PC-3 (cell line): ENCODE data around the gene CHSY3. TPM values are rescaled to one million over a fixed set of nuclear protein-coding genes. Genes with fewer than 3 reads are reported as not detected.

Source experiments
- ATAC-seq: fragments of 200-7000 bp; cut with Tn5 transposase; 2 replicates; pipeline ENCODE4 v1.9.1; 2020; ENCODE audit warnings: mild to moderate bottlenecking, moderate library complexity
- BruUV-seq: library from RNA; stranded (reverse); fragments of 400-500 nt; replicated peaks from 2 replicates; lab custom pipeline; 2021; lab: Mats Ljungman, UMichigan
- CTCF ChIA-PET: fragments of 300-600 bp; sonication (Branson Sonifier 250); formaldehyde crosslinking; loops from one replicate; lab custom pipeline; 2022; ENCODE audit warnings: antibody characterized with exemption; lab: Charles Lee
- POLR2A ChIA-PET: fragments of 300-600 bp; sonication (Branson Sonifier 250); formaldehyde crosslinking; loops from one replicate; lab custom pipeline; 2022; ENCODE audit warnings: antibody characterized with exemption; ENCODE audit not compliant: unreplicated experiment; lab: Charles Lee
- DNase-seq: peaks from one replicate; pipeline ENCODE4 v3.0.0-alpha.2; 2015
- H2AFZ ChIP-seq: fragments of 300-600 bp; sonication (generic); 2 replicates; pipeline ENCODE4 v1.6.0; 2016; ENCODE audit warnings: antibody characterized with exemption, low read length
- H3F3A ChIP-seq: fragments of 300-600 bp; sonication (generic); one replicate; pipeline ENCODE4 v1.6.0; 2017; ENCODE audit warnings: antibody characterized with exemption, low read length, control low read depth, mild to moderate bottlenecking; ENCODE audit not compliant: unreplicated experiment
- H3K27ac ChIP-seq: fragments of 300-600 bp; sonication (generic); 2 replicates; pipeline ENCODE4 v1.5.1; 2016; ENCODE audit warnings: mild to moderate bottlenecking, low read length
- H3K27me3 ChIP-seq: fragments of 300-600 bp; sonication (generic); 2 replicates; pipeline ENCODE4 v1.6.1; 2016; ENCODE audit warnings: low read length, mixed read lengths
- H3K36me3 ChIP-seq: fragments of 300-600 bp; sonication (generic); 2 replicates; pipeline ENCODE4 v1.6.1; 2016; ENCODE audit warnings: low read depth, mixed run types, low read length, mixed read lengths
- H3K4me1 ChIP-seq: fragments of 300-600 bp; sonication (generic); 2 replicates; pipeline ENCODE4 v1.5.1; 2016; ENCODE audit warnings: low read length; ENCODE audit not compliant: insufficient read depth
- H3K4me2 ChIP-seq: fragments of 300-600 bp; sonication (generic); 2 replicates; pipeline ENCODE4 v1.6.0; 2016; ENCODE audit warnings: low read length
- H3K4me3 ChIP-seq: fragments of 300-600 bp; sonication (generic); 2 replicates; pipeline ENCODE4 v1.5.1; 2016; ENCODE audit warnings: mild to moderate bottlenecking, low read length, mixed read lengths
- H3K79me2 ChIP-seq: fragments of 300-600 bp; sonication (generic); 2 replicates; pipeline ENCODE4 v1.6.1; 2017; ENCODE audit warnings: low read length, mixed read lengths
- H3K9ac ChIP-seq: fragments of 300-600 bp; sonication (generic); 2 replicates; pipeline ENCODE4 v1.6.0; 2016; ENCODE audit warnings: mild to moderate bottlenecking, low read length
- H3K9me2 ChIP-seq: fragments of 300-600 bp; sonication (generic); replicated peaks from 2 replicates; pipeline ENCODE4 v1.6.1; 2016; ENCODE audit warnings: mixed run types, low read length, mixed read lengths
- H3K9me3 ChIP-seq: fragments of 300-600 bp; sonication (generic); 2 replicates; pipeline ENCODE4 v1.6.1; 2016; ENCODE audit warnings: low read length, mixed read lengths
- H4K20me1 ChIP-seq: fragments of 300-600 bp; sonication (generic); 2 replicates; pipeline ENCODE4 v1.6.1; 2016; ENCODE audit warnings: low read length, mixed read lengths
- EZH2 ChIP-seq: fragments of 300-600 bp; sonication (generic); IDR thresholded peaks from one replicate; pipeline ENCODE4 v1.6.1; 2017; ENCODE audit warnings: antibody characterized with exemption, mild to moderate bottlenecking, low read length; ENCODE audit not compliant: unreplicated experiment
- EZH2phosphoT487 ChIP-seq: fragments of 300-600 bp; sonication (generic); IDR thresholded peaks from 2 replicates; pipeline ENCODE4 v1.6.1; 2018; ENCODE audit warnings: mild to moderate bottlenecking, antibody characterized with exemption, low read length, borderline replicate concordance
- intact Hi-C: fragments of 100-400 bp; cut with micrococcal nuclease; formaldehyde crosslinking; loops from 2 replicates; pipeline ENCODE4 v1.9.0; 2023
- total RNA-seq: library from RNA; depleted of rRNA; stranded (reverse); fragments of >200 nt; gene quantifications from 2 replicates; pipeline ENCODE4 v1.2.3, GENCODE V29; 2014
- TF ChIP-seq, protein P1 (sequence below): fragments of 300-600 bp; sonication (generic); conservative IDR thresholded peaks from 2 replicates; pipeline ENCODE4 v1.5.1; 2017; ENCODE audit warnings: antibody characterized with exemption, low read depth, mild to moderate bottlenecking, low read length

Gene CHSY3
- total RNA-seq, 1 experiment from 2014 or later: 1.7 TPM

DNA sequence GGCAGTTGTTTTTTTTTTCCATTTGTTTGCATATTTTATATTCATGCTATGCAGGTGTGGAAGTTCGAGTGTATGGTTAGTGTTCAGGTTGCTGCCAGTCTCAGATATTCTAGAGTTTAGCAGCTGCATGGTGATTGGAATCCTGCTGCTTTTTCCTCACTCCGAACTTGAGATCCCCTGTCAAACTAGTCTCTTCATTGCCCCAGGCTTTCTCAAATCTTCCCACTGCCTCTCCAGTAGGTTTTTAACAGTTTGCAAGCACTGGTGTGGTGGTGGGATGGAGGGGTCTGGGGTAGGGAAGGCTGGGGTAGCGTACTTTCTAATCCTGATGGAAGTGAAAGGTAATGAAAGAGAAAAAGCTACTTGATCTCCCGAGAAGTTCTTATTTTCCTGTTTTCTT lies 112.9 kb downstream of the CHSY3 start:
- no peak overlapping the region for H3K4me2 ChIP-seq
- H3K36me3 ChIP-seq: no peaks in the 10 kb centered on the region
- DNase-seq: no peak
- no peak overlapping the region for H3K27ac ChIP-seq
- no peak overlapping the region for H2AFZ ChIP-seq
- no peaks in the 10 kb centered on the region for H3F3A ChIP-seq
- TF ChIP-seq EZH2phosphoT487: no peak
- intact Hi-C loops: no loop called here
- no peak overlapping the region for H3K9ac ChIP-seq
- no peaks in the 10 kb centered on the region for H3K27me3 ChIP-seq
- no peak for ATAC-seq
- H3K4me3 ChIP-seq: no peak overlapping the region
- no peaks in the 10 kb centered on the region for H4K20me1 ChIP-seq
- no peaks in the 10 kb centered on the region for H3K9me3 ChIP-seq
- no TSS peak for BruUV-seq
- H3K4me1 ChIP-seq: no peaks in the 10 kb centered on the region
- H3K79me2 ChIP-seq: no peaks in the 10 kb centered on the region
- ChIA-PET CTCF (no interaction called here), POLR2A (no interaction called here)
- no peaks in the 10 kb centered on the region for H3K9me2 ChIP-seq

DNA sequence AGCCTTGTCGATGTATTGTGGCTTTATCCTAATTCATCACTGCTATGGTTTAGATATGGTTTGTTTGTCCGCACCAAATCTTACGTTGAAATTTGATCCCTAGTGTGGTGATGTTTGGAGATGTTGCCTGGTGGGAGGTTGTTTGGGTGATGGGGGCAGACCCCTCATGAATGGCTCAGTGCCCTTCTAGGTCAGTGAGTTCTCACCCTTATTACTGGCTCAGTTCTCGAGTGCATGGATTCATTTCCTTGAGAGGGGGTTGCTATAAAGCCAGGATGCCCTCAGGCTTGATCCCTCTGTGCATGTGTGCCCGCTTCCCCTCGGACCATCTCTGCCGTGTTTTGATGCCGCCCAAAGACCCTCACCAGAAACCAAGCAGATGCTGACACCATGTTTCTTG lies 114.4 kb downstream of the CHSY3 start:
- CTCF ChIA-PET: no interaction called here
- Histone ChIP-seq H3K27ac (no peak overlapping the region), H3K36me3 (no peaks in the 10 kb centered on the region), H3K9me2 (no peaks in the 10 kb centered on the region), H3K27me3 (no peaks in the 10 kb centered on the region), H3K9me3 (no peaks in the 10 kb centered on the region), H3K79me2 (no peaks in the 10 kb centered on the region), H3K4me3 (no peak overlapping the region), H4K20me1 (no peaks in the 10 kb centered on the region), H3K9ac (no peak overlapping the region), H3F3A (no peaks in the 10 kb centered on the region), H2AFZ (no peak overlapping the region), H3K4me2 (no peak overlapping the region), H3K4me1 (no peaks in the 10 kb centered on the region)
- TF ChIP-seq, protein P1, sequence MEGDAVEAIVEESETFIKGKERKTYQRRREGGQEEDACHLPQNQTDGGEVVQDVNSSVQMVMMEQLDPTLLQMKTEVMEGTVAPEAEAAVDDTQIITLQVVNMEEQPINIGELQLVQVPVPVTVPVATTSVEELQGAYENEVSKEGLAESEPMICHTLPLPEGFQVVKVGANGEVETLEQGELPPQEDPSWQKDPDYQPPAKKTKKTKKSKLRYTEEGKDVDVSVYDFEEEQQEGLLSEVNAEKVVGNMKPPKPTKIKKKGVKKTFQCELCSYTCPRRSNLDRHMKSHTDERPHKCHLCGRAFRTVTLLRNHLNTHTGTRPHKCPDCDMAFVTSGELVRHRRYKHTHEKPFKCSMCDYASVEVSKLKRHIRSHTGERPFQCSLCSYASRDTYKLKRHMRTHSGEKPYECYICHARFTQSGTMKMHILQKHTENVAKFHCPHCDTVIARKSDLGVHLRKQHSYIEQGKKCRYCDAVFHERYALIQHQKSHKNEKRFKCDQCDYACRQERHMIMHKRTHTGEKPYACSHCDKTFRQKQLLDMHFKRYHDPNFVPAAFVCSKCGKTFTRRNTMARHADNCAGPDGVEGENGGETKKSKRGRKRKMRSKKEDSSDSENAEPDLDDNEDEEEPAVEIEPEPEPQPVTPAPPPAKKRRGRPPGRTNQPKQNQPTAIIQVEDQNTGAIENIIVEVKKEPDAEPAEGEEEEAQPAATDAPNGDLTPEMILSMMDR: no peak
- TF ChIP-seq EZH2phosphoT487 (no peak), EZH2 (no peak)
- DNase-seq (no peak), ATAC-seq (no peak)
- no TSS peak for BruUV-seq
- POLR2A ChIA-PET: no interaction called here
- intact Hi-C loops: no loop called here

DNA sequence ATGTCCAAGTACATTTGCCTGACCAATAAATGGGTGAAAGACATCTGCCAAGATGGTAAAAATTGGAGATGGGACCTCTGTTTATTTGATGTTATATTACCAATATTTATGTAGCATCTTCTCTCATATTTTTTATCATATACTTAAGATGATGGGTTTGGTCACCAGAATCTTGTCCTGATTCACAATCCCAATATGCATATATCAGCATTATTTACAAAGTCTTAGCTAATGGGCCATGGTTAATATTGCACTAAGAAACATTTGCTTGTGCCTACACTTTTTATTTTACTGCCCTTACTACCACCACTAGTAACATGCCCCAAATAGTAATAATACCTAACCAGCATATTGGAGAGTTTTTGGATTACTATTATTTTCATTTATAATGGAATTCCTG lies 116.7 kb downstream of the CHSY3 start:
- Histone ChIP-seq H3K79me2 (no peaks in the 10 kb centered on the region), H3K4me1 (no peaks in the 10 kb centered on the region), H3K4me3 (no peak overlapping the region), H4K20me1 (no peaks in the 10 kb centered on the region), H3K27me3 (no peaks in the 10 kb centered on the region), H3K27ac (no peak overlapping the region), H3K9me2 (no peaks in the 10 kb centered on the region), H3F3A (no peaks in the 10 kb centered on the region), H3K9ac (no peak overlapping the region), H3K36me3 (no peaks in the 10 kb centered on the region), H3K9me3 (no peaks in the 10 kb centered on the region), H3K4me2 (no peak overlapping the region), H2AFZ (no peak overlapping the region)
- intact Hi-C loops: no loop called here
- ChIA-PET POLR2A (no interaction called here), CTCF (no interaction called here)
- no TSS peak for BruUV-seq
- ATAC-seq: no peak
- DNase-seq: no peak
- TF ChIP-seq EZH2phosphoT487 (no peak), EZH2 (no peak)
- TF ChIP-seq, protein P1: no peak
